GM12891 (cell line): ENCODE results near the gene SLAIN2.
"Not testable (repeated sequence)": the region's sequence is repeated elsewhere in the genome, so short reads cannot be mapped to it uniquely, and the experiment has no call there.

Source experiments
- DNase-seq: peaks from one replicate; pipeline ENCODE4 v3.0.0; 2011; ENCODE audit warnings: low spot score; ENCODE audit not compliant: insufficient read length
- FAIRE-seq: peaks from 2 replicates; lab custom pipeline; 2011; peaks lifted over from hg19 to GRCh38; lab: Jason Lieb, UNC
- PAX5 ChIP-seq: IDR thresholded peaks from 2 replicates; pipeline ENCODE4 v1.6.1; 2011; ENCODE audit warnings: low read length, moderate library complexity, mild to moderate bottlenecking; ENCODE audit not compliant: insufficient read depth, severe bottlenecking
- POLR2A ChIP-seq: IDR thresholded peaks from 2 replicates; pipeline ENCODE4 v1.6.1; 2011; ENCODE audit warnings: low read depth, low read length, control low read depth
- POLR2AphosphoS5 ChIP-seq: IDR thresholded peaks from 2 replicates; pipeline ENCODE4 v1.6.1; 2011; ENCODE audit warnings: low read depth, low read length, control low read depth
- POU2F2 ChIP-seq: IDR thresholded peaks from 2 replicates; pipeline ENCODE4 v1.6.1; 2011; ENCODE audit warnings: low read depth, mild to moderate bottlenecking, control low read depth, low read length, moderate library complexity
- SPI1 ChIP-seq: IDR thresholded peaks from 2 replicates; pipeline ENCODE4 v1.6.1; 2011; ENCODE audit warnings: low read depth, low read length, control low read depth
- TAF1 ChIP-seq: IDR thresholded peaks from 2 replicates; pipeline ENCODE4 v1.6.1; 2011; ENCODE audit warnings: low read depth, low read length, control low read depth

The SLAIN2 gene

GRCh38 chr4:48449151-48449550 lies 107.8 kb downstream of the SLAIN2 start:
- TF ChIP-seq SPI1, result no peak
- no peak for TF ChIP-seq POU2F2
- TF ChIP-seq POLR2AphosphoS5, result no peak
- TF ChIP-seq POLR2A, result no peak
- TF ChIP-seq PAX5, result no peak
- TF ChIP-seq TAF1, result no peak
- FAIRE-seq, result no peak
- DNase-seq, result no peak

- DNase-seq (no peak), FAIRE-seq (no peak)
- no peak for TF ChIP-seq POLR2AphosphoS5
- TF ChIP-seq SPI1, result no peak
- no peak for TF ChIP-seq POU2F2
- no peak for TF ChIP-seq POLR2A
- no peak for TF ChIP-seq TAF1
- no peak for TF ChIP-seq PAX5
Measured at GRCh38 chr4:48450740-48451139, 109.4 kb downstream of the SLAIN2 start.

GRCh38 chr4:48451656-48452055 lies 110.3 kb downstream of the SLAIN2 start:
- DNase-seq, FAIRE-seq: not testable (repeated sequence)

GRCh38 chr4:48454591-48454990 lies 113.3 kb downstream of the SLAIN2 start:
- TF ChIP-seq POU2F2 (no peak), SPI1 (no peak), PAX5 (no peak), POLR2AphosphoS5 (no peak)
- DNase-seq (no peak), FAIRE-seq (no peak)

- no peak for FAIRE-seq
- TF ChIP-seq TAF1, result no peak
- no peak for TF ChIP-seq SPI1
- TF ChIP-seq POLR2A, result no peak
- TF ChIP-seq POU2F2, result no peak
- TF ChIP-seq PAX5, result no peak
- no peak for TF ChIP-seq POLR2AphosphoS5
- DNase-seq, result no peak
Measured at GRCh38 chr4:48461000-48461399, 119.7 kb downstream of the SLAIN2 start.

- TF ChIP-seq POLR2AphosphoS5, result no peak
- TF ChIP-seq POU2F2, result no peak
- no peak for TF ChIP-seq POLR2A
- TF ChIP-seq SPI1, result no peak
- TF ChIP-seq TAF1, result no peak
- TF ChIP-seq PAX5, result no peak
- FAIRE-seq (no peak), DNase-seq (no peak)
Measured at GRCh38 chr4:48462363-48462762, 121.0 kb downstream of the SLAIN2 start.

- TF ChIP-seq POLR2AphosphoS5 (no peak), PAX5 (no peak), TAF1 (no peak), POU2F2 (no peak), SPI1 (no peak), POLR2A (no peak)
- no peak for FAIRE-seq
- no peak for DNase-seq
Measured at GRCh38 chr4:48467442-48467841, 126.1 kb downstream of the SLAIN2 start.

GRCh38 chr4:48467891-48468290 lies 126.6 kb downstream of the SLAIN2 start:
- FAIRE-seq (no peak), DNase-seq (no peak)
- no peak for TF ChIP-seq POU2F2
- no peak for TF ChIP-seq POLR2A
- TF ChIP-seq SPI1, result no peak
- no peak for TF ChIP-seq POLR2AphosphoS5
- TF ChIP-seq TAF1, result no peak
- no peak for TF ChIP-seq PAX5

- no peak for DNase-seq
- no peak for TF ChIP-seq SPI1
- no peak for FAIRE-seq
Measured at GRCh38 chr4:48470137-48470536, 128.8 kb downstream of the SLAIN2 start.

GRCh38 chr4:48470570-48470969 lies 129.2 kb downstream of the SLAIN2 start:
- TF ChIP-seq POU2F2, result no peak
- TF ChIP-seq TAF1, result no peak
- no peak for TF ChIP-seq POLR2A
- no peak for TF ChIP-seq POLR2AphosphoS5
- no peak for TF ChIP-seq PAX5
- TF ChIP-seq SPI1, result no peak
- FAIRE-seq, result no peak
- DNase-seq, result no peak

- FAIRE-seq, result no peak
- DNase-seq, result no peak
- TF ChIP-seq POLR2A, result no peak
- TF ChIP-seq POU2F2, result no peak
- no peak for TF ChIP-seq SPI1
- TF ChIP-seq PAX5, result no peak
Measured at GRCh38 chr4:48472794-48473193, 131.5 kb downstream of the SLAIN2 start.
